CD14-positive monocyte (primary cell): ENCODE data around the gene NLGN1. TPM values are rescaled to one million over a fixed set of nuclear protein-coding genes. Genes with fewer than 3 reads are reported as not detected.
"Not testable (repeated sequence)": the region's sequence is repeated elsewhere in the genome, so short reads cannot be mapped to it uniquely, and the experiment has no call there.

Experiments used
- DNase-seq, 3 donors: peaks; one replicate each; pipeline ENCODE4 v3.0.0-alpha.2; 2011 to 2022
- H2AFZ ChIP-seq: 2 replicates; pipeline ENCODE4 v1.6.0; 2012; ENCODE audit warnings: mild to moderate bottlenecking, low read depth, low read length, inconsistent platforms; ENCODE audit not compliant: insufficient read depth, poor library complexity, severe bottlenecking
- H3K27ac ChIP-seq, 2 donors: 1 replicate in 1 of 2; 2 replicates in 1 of 2; pipeline ENCODE4 v1.5.1; 2012 to 2013; ENCODE audit warnings: low read length in 2 of 2, control low read depth in 1 of 2, inconsistent platforms in 1 of 2, low read depth in 1 of 2, mild to moderate bottlenecking in 1 of 2
- H3K27me3 ChIP-seq, 2 donors: one replicate each; pipeline versions ENCODE4 v1.6.0 to v1.6.1; 2011 to 2013; ENCODE audit warnings: low read length in 2 of 2; ENCODE audit not compliant: control insufficient read depth in 2 of 2, insufficient read depth in 2 of 2
- H3K36me3 ChIP-seq, 2 donors: replicated peaks in 1 of 2; 1 replicate in 1 of 2; 2 replicates in 1 of 2; pipeline versions ENCODE4 v1.5.1 to v1.6.1; 2012 to 2013; ENCODE audit warnings: low read length in 2 of 2, control low read depth in 1 of 2, inconsistent platforms in 1 of 2, mild to moderate bottlenecking in 1 of 2; ENCODE audit not compliant: insufficient read depth in 2 of 2, control insufficient read depth in 1 of 2
- H3K4me1 ChIP-seq, 2 donors: 1 replicate in 1 of 2; 2 replicates in 1 of 2; pipeline versions ENCODE4 v1.5.1 to v1.6.1; 2012 to 2013; ENCODE audit warnings: low read length in 2 of 2, control low read depth in 1 of 2, inconsistent platforms in 1 of 2, mild to moderate bottlenecking in 1 of 2, moderate library complexity in 1 of 2; ENCODE audit not compliant: insufficient read depth in 2 of 2, control insufficient read depth in 1 of 2
- H3K4me2 ChIP-seq: replicated peaks from 2 replicates; pipeline ENCODE3; 2012; ENCODE audit warnings: low read length, moderate library complexity, mild to moderate bottlenecking; ENCODE audit not compliant: poor library complexity, severe bottlenecking; ENCODE audit errors: extremely low read depth
- H3K4me3 ChIP-seq, 3 experiments: fragments of 200-600 bp in 1 of 3; sonication (generic) in 1 of 3; replicated peaks in 1 of 3; 1 replicate in 2 of 3; 2 replicates in 1 of 3; pipeline ENCODE4 v1.5.1; 2011 to 2013; ENCODE audit warnings: low read length in 3 of 3, mild to moderate bottlenecking in 3 of 3, control low read depth in 2 of 3, low read depth in 2 of 3, inconsistent platforms in 1 of 3, moderate library complexity in 1 of 3
- H3K79me2 ChIP-seq: 2 replicates; pipeline ENCODE4 v1.6.0; 2012; ENCODE audit warnings: mild to moderate bottlenecking, control low read depth, inconsistent platforms, low read length, moderate library complexity; ENCODE audit not compliant: insufficient read depth
- H3K9ac ChIP-seq: 2 replicates; pipeline ENCODE4 v1.6.0; 2017; ENCODE audit warnings: low read length, mild to moderate bottlenecking; ENCODE audit not compliant: insufficient read depth, poor library complexity, severe bottlenecking
- H3K9me3 ChIP-seq, 2 donors: replicated peaks in 1 of 2; 1 replicate in 1 of 2; 2 replicates in 1 of 2; pipeline versions ENCODE4 v1.5.1 to v1.6.1; 2012 to 2013; ENCODE audit warnings: low read length in 2 of 2, control low read depth in 1 of 2; ENCODE audit not compliant: control insufficient read depth in 1 of 2, insufficient read depth in 1 of 2
- H4K20me1 ChIP-seq: 2 replicates; pipeline ENCODE4 v1.6.0; 2012; ENCODE audit warnings: mild to moderate bottlenecking, low read length, control low read depth, moderate library complexity; ENCODE audit not compliant: insufficient read depth
- H3K27ac Mint-ChIP-seq, 7 donors: one replicate each; pipeline ENCODE4 v1.8.0; 2020; ENCODE audit warnings: mild to moderate bottlenecking in 7 of 7, mixed read lengths in 7 of 7, moderate library complexity in 6 of 7, inconsistent platforms in 2 of 7
- H3K27me3 Mint-ChIP-seq, 3 donors: one replicate each; pipeline ENCODE4 v1.8.0; 2021 to 2022; ENCODE audit warnings: low read depth in 3 of 3, mild to moderate bottlenecking in 3 of 3, mixed read lengths in 3 of 3, moderate library complexity in 3 of 3, inconsistent platforms in 1 of 3
- H3K36me3 Mint-ChIP-seq, 2 donors: one replicate each; pipeline ENCODE4 v1.8.0; 2020; ENCODE audit warnings: mixed read lengths in 2 of 2, inconsistent platforms in 1 of 2, mild to moderate bottlenecking in 1 of 2
- H3K4me1 Mint-ChIP-seq: one replicate; pipeline ENCODE4 v1.8.0; 2020; ENCODE audit warnings: mild to moderate bottlenecking, mixed read lengths
- H3K4me3 Mint-ChIP-seq, 2 donors: one replicate each; pipeline ENCODE4 v1.8.0; 2020; ENCODE audit warnings: mild to moderate bottlenecking in 2 of 2, mixed read lengths in 2 of 2, moderate library complexity in 1 of 2
- H3K9me3 Mint-ChIP-seq, 7 donors: one replicate each; pipeline ENCODE4 v1.8.0; 2020 to 2022; ENCODE audit warnings: mixed read lengths in 7 of 7, mild to moderate bottlenecking in 6 of 7, moderate library complexity in 6 of 7, inconsistent platforms in 2 of 7
- WGBS: methylation state at CpG from one replicate; pipeline ENCODE4 v1.1.5; 2013; ENCODE audit warnings: missing lambda C conversion rate; ENCODE audit not compliant: insufficient coverage; 5-methylcytosine and 5-hydroxymethylcytosine counted together
- intact Hi-C, 2 donors: fragments of 100-400 bp; cut with micrococcal nuclease; formaldehyde crosslinking; loops; one replicate each; pipeline versions ENCODE4 v1.15.0 to v1.15.1; 2023
- polyA plus RNA-seq, 3 donors: library from polyadenylated mRNA; depleted of rRNA in 1 of 3; unstranded in 2 of 3; stranded (reverse) in 1 of 3; fragments of 300-500 nt in 2 of 3; fragments of >200 nt in 1 of 3; fragmentation: Illumina TruSeq in 2 of 3; gene quantifications; 1 replicate in 2 of 3; 2 replicates in 1 of 3; pipeline ENCODE4 v1.2.3, GENCODE V29; 2012 to 2021
- TF ChIP-seq, protein P1 (sequence below): fragments of 200-600 bp; IDR thresholded peaks from one replicate; pipeline ENCODE4 v1.8.0; 2022; ENCODE audit warnings: antibody characterized with exemption, mild to moderate bottlenecking

The NLGN1 gene
- polyA plus RNA-seq, 3 donors: not detected

DNA sequence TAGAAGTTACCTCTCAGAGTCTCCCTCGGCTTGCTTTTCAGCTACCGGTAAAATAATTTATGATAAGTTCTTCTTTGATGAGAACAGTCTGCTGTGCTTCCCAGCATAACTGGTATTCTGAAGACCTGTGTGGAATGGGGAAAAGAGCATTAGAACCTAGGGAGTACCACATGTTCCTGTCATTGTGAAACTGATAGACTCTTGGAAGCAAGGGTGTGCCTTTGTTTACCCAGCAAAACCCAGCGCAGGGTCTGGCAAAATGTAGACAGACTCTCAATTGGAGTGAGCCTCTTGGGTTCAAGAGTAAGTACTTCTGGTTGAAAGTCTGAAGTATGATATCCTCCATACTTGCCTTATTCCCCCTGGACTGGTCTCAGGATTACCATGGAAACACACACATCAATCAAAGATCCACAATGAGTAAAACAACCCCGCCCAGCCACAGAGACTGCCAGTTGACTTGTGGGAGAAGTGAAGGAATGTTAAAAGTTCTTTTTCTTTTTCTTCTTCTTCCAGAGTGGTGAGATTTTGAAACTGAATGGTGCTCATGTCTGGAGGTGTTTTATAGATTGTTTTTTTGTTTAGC is 809.2 kb downstream of the NLGN1 start:
- H3K27me3 Mint-ChIP-seq: no peaks in the 10 kb centered on the region
- Histone ChIP-seq H3K27me3 (no peaks in the 10 kb centered on the region), H3K36me3 (no peaks in the 10 kb centered on the region), H3K4me3 (no peak overlapping the region), H3K9me3 (peaks cover 0 to 3% of the 10 kb centered on the region in 2 donors), H3K9ac (no peak overlapping the region), H3K4me2 (no peak overlapping the region), H3K4me1 (no peaks in the 10 kb centered on the region), H4K20me1 (no peaks in the 10 kb centered on the region), H2AFZ (no peak overlapping the region), H3K27ac (no peak overlapping the region), H3K79me2 (no peaks in the 10 kb centered on the region)
- H3K27ac Mint-ChIP-seq: no peak overlapping the region
- intact Hi-C loops: no loop called here
- H3K36me3 Mint-ChIP-seq: no peaks in the 10 kb centered on the region
- peaks cover 3 to 11% (median 7%) of the 10 kb centered on the region in 7 donors for H3K9me3 Mint-ChIP-seq
- DNase-seq: no peak
- peaks cover 3% of the 10 kb centered on the region for H3K4me1 Mint-ChIP-seq
- H3K4me3 Mint-ChIP-seq: no peak overlapping the region
- no CpG with 5 or more reads among the region's 4 CpGs for WGBS
- TF ChIP-seq, protein P1, sequence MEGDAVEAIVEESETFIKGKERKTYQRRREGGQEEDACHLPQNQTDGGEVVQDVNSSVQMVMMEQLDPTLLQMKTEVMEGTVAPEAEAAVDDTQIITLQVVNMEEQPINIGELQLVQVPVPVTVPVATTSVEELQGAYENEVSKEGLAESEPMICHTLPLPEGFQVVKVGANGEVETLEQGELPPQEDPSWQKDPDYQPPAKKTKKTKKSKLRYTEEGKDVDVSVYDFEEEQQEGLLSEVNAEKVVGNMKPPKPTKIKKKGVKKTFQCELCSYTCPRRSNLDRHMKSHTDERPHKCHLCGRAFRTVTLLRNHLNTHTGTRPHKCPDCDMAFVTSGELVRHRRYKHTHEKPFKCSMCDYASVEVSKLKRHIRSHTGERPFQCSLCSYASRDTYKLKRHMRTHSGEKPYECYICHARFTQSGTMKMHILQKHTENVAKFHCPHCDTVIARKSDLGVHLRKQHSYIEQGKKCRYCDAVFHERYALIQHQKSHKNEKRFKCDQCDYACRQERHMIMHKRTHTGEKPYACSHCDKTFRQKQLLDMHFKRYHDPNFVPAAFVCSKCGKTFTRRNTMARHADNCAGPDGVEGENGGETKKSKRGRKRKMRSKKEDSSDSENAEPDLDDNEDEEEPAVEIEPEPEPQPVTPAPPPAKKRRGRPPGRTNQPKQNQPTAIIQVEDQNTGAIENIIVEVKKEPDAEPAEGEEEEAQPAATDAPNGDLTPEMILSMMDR: no peak

DNA sequence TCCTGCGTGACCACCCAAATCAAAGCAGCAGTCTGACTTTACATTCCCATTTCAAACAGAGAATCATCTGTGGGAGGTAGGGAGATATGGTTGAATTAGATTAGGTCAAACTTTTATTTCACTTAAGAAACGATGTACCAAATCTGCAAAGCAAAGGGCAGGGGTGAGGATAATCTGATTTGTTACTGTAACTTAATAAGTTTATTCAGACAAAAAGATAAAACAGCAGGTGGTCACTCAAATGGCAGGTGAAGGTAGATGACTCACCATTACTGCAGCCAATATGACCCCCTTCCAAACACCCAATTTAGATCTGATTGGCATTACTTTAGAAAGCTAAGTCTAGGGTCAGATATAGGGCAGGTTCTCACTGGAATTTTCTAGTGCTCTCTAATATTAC is 810.6 kb downstream of the NLGN1 start:
- no peaks in the 10 kb centered on the region for H4K20me1 ChIP-seq
- Mint-ChIP-seq H3K4me3 (no peak overlapping the region), H3K27me3 (no peaks in the 10 kb centered on the region), H3K27ac (no peak overlapping the region), H3K36me3 (no peaks in the 10 kb centered on the region), H3K9me3 (peaks cover 2 to 12% (median 10%) of the 10 kb centered on the region in 7 donors), H3K4me1 (peaks cover 3% of the 10 kb centered on the region)
- H3K9ac ChIP-seq: no peak overlapping the region
- WGBS: no CpG with 5 or more reads among the region's 2 CpGs
- TF ChIP-seq, protein P1: no peak
- no peaks in the 10 kb centered on the region for H3K79me2 ChIP-seq
- H3K4me3 ChIP-seq: no peak overlapping the region
- H3K27me3 ChIP-seq: no peaks in the 10 kb centered on the region
- no peak overlapping the region for H3K27ac ChIP-seq
- H3K9me3 ChIP-seq: peaks cover 0 to 3% of the 10 kb centered on the region in 2 donors
- no peaks in the 10 kb centered on the region for H3K4me1 ChIP-seq
- H2AFZ ChIP-seq: no peak overlapping the region
- no peaks in the 10 kb centered on the region for H3K36me3 ChIP-seq
- intact Hi-C loops: no loop called here
- DNase-seq: no peak
- H3K4me2 ChIP-seq: no peak overlapping the region

DNA sequence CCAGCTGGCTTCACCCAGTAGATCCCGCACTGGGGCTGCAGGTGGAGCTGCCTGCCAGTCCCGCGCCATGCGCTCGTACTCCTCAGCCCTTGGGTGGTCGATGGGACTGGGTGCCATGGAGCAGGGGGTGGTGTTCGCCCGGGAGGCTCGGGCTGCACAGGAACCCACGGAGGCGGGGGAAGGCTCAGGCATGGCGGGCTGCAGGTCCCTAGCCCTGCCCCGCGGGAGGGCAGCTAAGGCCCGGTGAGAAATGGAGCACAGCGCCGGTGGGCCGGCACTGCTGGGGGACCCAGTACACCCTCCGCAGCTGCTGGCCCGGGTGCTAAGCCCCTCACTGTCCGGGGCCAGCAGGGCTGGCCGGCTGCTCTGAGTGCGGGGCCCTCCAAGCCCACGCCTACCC is 814.4 kb downstream of the NLGN1 start:
- H3K27me3 Mint-ChIP-seq, H3K27me3 ChIP-seq, H3K79me2 ChIP-seq, H3K9ac ChIP-seq, H3K4me1 ChIP-seq, H3K36me3 Mint-ChIP-seq, H3K36me3 ChIP-seq, H3K9me3 ChIP-seq, H3K4me2 ChIP-seq, H3K27ac Mint-ChIP-seq, H3K4me3 Mint-ChIP-seq, H2AFZ ChIP-seq, intact Hi-C loops, H3K4me3 ChIP-seq, DNase-seq, H3K27ac ChIP-seq, H3K4me1 Mint-ChIP-seq, H4K20me1 ChIP-seq: not testable (repeated sequence)
- H3K9me3 Mint-ChIP-seq: peaks cover 2 to 12% (median 9%) of the 10 kb centered on the region in 7 donors
- 97% methylated on average over 23 of the region's 24 CpGs for WGBS
